Globus pallidus (tissue), 1 donor: ENCODE results near the gene TMEM63C.
A peak's percentile ranks its signal among the peaks of the same experiment; 100 is the strongest.
"Not testable (repeated sequence)": the region's sequence is repeated elsewhere in the genome, so short reads cannot be mapped to it uniquely, and the experiment has no call there.

ENCODE experiments used
- DNase-seq: peaks from one replicate; pipeline ENCODE4 v3.0.0-alpha.2; 2015; ENCODE audit warnings: low spot score

The TMEM63C gene

DNA sequence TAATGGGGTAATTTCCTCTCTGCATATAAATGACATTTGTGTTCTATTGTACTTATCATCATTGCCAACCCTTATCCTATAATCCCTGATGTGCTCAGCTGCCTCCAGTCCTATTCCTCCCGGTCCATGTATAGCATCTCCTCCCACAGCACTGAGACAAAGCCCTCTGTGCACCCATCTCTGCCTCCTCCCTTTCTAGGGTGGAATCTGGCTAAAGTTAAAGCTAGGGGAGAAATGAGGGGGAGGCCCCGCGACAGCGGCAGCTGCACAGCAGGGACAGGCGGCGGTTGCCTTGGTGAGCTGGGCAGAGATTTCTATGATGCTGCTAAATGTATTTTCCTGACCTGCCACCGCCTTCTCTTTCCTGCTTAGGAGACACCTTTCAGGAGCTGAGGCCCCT, 27.2 kb upstream of the TMEM63C start:
- DNase-seq = peak; percentile 20

DNA sequence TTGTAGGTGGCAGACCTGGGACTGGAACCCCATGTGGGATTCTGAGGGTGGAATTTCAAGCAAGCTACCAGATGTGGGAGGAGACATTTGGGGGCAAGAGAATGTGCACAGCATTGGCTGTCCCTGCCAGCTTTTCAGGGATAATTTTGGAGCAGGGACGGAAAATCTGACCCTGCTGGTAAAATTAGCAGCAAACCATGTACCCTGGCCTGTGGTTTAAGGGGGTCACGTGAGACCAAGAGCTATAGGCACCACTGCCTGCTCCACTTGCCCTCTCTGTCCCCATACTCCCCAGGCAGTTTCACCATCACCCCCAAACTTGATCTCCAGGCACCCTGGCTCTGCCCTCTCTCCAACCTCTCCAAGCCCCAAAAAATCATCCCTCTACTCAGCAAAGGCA, 26.5 kb upstream of the TMEM63C start:
- DNase-seq = no peak

DNA sequence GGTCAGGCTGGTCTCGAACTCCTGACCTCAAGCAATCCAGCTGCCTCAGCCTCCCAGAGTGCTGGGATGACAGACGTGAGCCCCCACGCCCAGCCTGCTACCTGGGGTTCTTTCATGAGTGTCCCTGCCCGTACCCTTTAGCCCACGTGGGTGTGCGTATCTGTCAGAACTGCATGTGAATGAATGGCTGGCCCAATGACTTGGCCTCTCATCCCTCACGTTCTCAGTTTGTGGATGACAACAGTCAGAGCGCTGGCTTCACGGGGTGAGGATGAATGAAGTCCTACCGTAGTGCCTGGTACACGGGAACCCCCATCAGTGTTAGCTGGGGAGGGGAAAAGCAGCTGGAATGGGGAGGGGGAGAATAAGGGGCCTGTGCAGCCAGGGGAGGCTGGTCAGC, 23.9 kb upstream of the TMEM63C start:
- no peak for DNase-seq

DNA sequence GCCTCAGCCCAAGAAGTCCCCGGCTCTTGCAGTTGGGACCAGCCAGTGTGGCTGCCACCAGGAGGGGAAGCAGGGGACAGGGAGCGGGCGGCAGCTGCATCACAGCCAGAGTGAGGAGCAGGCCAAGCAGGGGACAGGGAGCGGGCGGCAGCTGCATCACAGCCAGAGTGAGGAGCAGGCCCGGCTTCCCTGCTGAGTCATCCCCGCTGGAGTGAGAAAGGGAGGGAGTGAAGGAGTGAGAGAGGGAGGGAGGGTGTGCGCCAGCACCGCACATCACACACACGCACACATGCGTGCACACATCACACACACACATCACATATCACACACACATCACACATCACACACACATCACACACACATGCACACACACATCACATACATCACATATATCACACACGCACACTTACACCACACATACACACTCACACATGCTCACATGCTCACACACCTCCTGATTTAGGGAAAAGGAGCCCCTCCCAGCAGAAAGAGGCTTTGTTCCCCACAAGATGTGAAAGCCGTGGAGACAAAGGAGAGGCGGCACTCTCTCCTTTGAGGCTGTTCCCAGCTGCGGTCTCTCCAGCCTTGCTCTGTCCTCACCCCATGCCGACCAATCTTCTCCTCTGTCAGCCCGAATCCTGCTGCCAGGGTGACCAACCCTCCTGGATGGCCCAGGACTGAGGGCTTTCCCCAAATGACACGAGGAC, 23.3 kb upstream of the TMEM63C start:
- DNase-seq = peak; percentile 88

DNA sequence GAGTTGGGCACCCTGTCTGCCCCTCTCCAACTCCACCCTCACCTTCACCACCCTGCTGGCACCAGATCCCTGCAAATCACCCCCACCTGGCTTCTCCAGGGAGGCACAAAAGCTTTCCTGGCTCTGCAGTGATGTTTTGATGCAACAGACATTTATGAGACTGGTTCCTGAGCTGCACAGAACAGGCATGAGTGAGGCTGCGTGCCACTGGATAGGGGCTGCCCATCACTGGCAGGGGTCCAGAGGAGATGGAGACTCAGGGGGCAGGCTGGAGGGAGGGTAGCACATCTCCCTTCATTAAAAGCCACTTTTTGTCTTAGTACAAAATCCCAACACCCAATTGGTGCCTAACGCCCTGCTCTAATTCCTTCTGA, 22.7 kb upstream of the TMEM63C start:
- no peak for DNase-seq

DNA sequence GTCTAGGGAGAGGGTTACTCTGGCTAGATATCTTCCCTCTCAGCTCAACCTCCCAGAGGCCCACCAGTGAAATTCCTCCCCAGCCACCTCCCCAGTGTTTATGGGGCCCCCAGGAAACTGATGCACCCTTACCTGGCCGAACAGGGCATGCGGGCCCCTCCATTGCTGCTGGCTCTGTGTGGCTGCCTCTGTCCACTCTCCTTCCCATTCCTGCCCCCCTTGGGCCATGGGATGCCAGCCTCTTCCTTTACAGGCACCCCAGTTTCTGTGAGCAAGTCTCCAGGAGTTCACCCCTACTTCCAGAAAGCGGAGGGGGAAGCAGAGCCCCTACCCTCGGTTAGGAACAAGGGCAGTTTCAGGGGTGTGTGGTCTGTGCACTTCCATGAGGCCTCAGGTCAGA, 20.6 kb upstream of the TMEM63C start:
- DNase-seq = no peak

DNA sequence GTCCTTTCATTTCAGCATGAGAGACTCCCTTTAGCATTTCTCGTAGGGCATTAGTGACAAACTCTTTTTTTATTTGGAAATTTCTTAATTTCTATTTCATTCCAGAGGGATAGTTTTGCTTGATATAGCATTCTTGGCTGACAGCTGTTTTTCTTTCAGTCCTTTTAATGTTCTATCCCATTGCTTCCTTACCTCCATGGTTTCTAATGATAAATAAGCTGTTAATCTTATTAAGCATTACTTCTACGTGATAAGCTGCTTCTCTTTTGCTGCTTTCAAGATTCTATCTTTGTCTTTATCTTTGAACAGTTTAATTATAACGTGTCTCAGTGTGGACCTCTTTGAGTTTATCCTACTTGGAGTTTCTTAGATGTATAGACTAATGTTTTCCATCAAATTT, 11.6 kb upstream of the TMEM63C start:
- DNase-seq = no peak

DNA sequence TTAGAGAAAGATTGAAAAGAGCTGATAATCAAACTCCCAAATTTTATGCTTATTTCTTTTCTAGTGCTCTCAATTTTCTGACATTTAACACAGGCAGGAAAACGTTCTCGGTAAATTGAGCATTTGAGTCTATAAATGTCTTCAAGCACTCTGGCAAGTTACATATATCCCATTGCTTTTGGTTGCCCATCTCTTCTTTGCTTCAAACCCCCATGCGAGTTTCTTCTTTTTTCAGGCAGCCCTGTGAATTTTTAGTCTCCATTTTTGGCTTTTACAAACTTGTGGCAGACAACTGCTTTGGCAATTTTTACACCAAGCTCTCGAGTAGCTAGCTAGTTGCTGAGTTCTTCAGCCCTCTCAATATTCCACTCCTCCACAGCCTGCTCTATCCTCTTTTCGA, 8.7 kb upstream of the TMEM63C start:
- DNase-seq = no peak

DNA sequence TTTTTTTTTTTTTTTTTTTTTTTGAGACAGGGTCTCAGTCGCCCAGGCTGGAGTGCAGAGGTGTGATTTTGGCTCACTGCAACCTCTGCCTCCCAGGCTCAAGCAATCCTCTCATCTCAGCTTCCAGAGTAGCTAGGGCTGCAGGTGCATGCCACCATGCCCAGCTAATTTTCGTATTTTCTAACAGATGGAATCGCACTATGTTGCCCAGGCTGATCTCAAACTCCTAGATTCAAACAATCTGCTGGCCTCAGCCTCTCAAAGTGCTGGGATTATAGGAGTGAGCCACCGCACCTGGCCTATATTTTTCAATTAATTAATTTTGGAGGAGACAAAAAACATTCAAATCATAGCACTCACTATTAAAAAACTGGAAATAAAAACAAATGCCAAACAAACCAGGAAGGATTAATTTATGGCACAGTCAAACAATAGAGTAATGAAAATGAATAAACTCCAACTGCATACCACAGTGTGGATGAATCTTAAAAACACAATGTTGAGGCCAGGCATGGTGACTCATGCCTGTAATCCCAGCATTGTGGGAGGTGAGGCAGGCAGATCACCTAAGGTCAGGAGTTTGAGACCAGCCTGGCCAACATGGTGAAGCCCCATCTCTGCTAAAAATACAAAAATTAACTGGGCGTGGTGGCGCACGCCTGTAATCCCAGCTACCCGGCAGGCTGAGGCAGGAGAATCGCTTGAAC, 7.5 kb upstream of the TMEM63C start:
- not testable (repeated sequence) for DNase-seq

DNA sequence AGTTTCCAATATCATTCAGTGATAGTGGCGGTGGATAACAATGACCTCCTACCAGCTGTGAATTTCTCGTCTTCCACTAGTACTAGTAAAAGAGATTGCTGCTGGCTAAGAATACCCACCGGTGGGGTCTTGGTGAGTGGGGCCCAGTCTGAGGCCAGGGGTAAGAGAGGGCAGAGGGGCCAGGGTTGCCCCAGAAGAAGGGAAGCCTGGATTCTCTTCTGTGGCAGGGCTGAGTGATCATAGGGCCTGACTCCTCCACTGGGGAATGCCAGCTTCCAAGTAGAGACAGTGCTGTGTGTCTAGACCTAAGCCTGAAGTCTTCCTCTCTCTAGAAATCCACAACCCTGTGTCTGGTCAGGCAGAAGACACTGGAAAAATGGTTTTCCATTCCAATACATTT, 5.8 kb upstream of the TMEM63C start:
- DNase-seq = no peak

DNA sequence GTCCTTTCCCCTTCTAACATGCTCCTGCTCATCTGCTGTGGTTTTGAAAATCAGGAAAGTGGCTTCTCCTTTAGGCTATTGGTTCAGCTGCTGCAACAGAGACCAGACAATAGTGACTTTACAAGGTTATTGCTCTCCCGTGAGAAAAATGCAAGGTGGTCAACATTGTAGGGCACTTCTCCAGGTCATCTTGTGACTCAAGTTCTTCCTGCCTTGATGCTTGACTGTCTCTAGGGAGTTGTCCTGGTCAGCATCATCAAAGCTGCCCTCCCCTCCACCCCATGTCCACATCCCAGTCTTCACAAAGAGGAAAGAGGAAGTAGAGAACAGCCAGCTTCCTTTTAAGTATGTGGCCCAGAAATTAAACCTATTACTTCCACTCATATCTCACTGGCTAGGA, 3.9 kb upstream of the TMEM63C start:
- no peak for DNase-seq

DNA sequence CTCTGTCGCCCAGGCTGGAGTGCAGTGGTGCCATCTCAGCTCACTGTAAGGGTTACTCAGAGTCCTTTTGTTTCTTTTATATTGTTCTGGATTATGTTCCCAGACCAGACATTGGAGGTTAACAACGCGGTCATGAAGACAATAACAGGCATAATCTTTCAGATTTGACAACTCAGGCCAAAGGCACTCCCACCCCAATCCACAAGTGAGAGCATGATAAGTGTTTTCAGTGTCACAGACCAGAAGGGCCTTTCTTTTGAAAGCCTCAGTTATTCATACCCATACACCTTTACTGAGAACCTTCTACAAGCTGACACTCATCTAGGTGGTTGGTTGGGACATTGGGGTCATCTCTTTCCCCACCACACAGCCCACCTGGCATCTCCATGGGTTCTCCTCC, 2.9 kb upstream of the TMEM63C start:
- DNase-seq = no peak

DNA sequence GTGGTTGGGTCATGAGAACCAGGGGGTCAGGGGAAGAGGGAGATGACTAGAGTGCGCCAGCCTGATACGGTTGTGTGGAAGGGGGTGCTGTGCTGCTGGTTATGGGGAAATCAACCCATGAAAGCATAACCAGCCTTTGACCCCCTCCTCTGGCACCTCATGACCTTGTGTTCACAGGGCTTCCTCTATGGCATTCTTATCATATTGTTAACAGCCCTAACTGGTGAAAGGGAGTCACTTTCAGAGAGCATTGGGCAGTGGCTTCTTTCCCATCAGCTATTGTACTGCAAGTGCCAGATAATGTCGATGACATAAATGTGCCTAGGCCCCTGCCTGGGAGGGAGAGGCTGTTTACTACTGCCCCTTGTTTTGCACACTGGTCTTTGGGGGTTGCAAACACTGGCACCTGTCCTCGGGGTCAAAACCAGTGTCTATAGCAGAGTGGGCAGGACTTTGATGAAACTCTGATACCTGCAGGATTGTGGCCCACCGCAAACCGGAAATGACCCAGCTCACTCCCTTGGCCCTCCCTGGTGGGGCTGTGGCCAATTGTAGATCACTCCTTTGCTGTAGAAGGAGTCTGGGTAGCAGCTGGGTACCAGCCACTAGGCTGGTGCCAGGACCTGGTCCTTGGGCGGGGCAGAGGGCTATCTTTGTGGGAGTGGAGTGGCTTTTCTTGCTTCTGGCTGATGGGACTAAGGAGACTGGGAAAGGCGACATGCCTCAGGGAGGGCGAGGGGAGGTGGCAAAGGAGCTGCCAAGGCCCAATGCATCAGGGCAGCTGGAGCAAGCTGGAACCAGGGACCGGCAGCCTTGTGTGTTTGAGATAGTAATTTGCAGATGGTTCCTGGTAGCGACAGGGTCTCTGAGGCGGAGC, 634 bp upstream of the TMEM63C start:
- DNase-seq = no peak

DNA sequence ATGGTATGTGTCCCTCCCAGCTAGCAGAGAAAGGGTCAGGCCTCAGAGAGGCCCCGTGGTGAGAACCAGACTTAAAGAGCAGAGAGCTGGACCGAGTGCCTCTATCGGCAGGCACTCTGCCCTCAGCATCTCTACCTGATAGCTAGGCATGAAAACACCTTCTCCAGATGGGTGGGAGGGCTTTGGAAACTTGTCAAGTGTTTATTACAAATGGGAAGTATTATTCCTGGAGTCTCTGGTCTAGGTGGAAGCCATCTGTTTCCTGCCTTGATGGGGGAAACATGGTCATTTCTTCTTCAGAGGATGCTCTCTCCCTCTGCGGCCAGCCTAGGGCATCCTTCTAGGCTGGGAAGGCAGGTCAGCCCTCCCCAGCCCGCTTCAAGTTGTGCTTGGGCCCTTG, 2.3 kb downstream of the TMEM63C start:
- no peak for DNase-seq

DNA sequence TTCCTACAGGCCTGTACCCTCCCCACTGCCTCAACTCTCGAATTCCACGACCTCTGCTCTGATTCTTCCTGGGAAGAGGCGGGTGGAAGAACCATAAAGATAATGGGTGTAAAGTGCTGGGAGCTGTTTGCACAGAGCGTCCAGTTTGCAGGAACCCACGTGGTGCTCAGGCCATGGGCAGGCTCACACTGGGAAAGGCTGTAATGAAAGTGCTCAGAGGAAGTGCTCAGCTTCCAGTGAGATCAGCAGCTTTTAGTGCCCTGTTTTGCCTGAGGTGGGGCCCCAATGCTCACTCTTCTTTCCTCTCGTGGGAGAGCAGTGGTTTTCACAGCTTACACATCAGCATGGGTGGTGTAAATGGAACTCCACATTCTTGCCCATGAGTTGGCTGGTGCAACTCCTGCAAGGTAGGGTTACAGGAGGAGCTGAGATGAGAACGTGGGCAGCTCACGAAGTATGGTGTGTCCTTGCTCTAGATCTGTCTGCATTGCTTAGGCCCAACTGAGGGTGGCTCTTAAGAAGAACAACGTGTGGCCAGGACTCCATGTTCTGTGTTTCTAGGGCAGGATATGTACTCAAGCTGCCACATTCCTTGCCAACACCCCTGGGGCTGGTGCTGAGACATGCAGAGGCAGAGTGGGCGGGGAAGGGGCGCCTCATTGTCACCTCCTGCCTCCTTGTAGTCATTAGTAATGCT, 2.9 kb downstream of the TMEM63C start:
- no peak for DNase-seq

DNA sequence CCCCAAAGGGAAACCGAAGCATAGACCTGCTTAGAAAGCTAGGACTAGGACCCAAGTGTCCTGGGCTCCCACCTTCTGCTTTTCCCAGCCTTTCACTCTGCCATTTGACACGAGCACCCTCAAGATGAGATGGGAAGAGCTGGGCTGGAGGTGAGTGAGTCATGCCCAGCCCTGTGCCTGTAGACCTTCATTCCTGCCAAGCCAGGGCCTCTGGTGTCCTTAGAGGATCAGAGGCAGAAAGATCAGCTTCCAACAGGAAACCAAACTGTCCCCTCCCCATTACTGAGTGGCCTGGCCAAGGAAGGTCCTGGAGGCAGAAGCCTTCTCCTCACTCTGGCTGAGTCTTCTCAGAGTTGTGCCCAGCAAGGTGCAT, 3.5 kb downstream of the TMEM63C start:
- no peak for DNase-seq

DNA sequence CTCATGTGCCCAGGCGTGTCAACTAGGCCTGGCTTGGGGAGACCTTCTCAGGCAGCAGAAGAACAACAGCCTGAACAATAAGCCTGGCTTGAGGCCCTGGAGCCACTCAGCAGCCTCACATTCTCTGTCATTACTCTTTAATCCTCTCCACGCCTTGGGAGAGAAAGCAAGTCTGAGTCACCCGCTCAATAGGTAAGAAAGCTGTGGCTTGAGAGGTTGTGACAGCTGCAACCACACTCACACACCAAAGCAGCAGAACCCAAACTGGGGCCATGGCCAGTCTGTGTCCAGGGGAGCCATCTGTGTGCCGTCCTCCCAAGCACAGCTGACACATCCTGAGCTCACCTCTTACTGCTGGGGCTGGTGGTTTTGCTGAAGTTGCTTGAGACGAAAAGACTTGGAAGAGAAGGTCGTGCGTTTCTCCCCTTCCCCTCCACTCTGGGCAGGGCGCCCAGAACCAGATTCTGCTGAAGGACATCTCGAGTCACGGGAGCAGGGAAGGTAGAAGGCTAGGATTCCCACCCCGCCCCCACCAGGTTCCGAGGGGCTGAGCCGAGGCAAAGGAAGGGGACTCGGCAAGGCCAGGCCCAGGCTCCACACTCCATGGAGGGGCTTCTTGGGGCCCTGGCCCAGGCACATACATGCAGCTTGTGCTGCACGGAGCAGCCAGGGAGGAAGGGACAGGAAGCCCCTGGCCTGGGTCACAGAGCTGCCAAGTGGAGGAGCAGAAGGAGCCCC, 5.5 kb downstream of the TMEM63C start:
- no peak for DNase-seq

DNA sequence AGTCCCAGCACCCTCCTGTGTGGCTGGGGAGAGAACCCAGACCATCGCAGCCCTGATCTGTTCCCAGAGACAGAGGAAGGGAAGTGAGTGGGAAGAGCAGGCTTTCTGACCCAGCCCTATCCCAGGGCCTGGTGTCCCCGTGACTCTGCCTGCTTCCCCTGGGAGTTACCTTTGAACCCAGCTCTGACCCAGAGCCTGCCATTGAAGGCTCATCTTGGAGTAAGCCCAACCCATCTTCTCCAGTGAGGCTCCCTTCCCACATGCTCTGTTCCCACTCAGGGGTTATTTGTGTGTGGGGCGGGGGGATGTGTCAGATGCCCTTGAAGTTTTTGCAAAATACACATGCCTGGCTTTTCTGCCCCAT, 6.0 kb downstream of the TMEM63C start:
- no peak for DNase-seq

DNA sequence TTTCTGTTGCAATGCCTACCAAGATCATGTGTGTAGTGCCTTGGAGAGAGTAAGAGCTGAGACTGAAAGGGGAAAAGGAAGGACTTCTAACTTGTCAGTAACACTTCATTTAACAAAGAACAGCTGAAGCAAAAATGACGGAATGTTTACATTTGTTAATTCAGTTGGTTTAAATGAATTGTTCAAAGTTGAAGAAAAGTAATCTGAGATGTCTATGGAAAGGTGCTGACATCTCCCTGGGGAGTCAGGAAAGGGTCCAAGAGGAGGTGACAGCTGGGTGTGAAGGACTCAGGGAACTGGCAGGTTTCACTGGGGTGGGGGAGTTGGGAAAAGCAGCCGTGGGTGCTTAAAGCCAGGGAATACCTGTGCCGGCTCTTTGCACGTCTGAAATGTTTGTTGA, 7.9 kb downstream of the TMEM63C start:
- DNase-seq = no peak

DNA sequence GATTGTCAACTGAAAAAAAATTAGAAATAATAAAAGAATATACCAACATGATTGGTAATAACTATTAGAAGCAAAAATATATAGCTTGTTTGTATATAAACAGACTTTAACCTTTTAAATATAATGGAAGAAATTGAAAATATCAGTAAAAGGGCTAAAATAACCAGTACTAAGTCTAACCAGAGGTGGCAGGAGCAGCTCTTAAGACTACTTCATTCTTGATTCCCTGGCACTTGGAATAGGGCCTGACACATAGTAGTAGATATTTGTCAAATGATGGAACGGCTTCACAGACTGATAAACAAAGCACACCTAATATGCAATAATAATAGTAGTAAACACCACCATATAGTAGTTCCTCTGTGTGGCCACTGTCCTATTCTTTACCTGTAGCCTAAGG, 9.4 kb downstream of the TMEM63C start:
- DNase-seq = no peak

DNA sequence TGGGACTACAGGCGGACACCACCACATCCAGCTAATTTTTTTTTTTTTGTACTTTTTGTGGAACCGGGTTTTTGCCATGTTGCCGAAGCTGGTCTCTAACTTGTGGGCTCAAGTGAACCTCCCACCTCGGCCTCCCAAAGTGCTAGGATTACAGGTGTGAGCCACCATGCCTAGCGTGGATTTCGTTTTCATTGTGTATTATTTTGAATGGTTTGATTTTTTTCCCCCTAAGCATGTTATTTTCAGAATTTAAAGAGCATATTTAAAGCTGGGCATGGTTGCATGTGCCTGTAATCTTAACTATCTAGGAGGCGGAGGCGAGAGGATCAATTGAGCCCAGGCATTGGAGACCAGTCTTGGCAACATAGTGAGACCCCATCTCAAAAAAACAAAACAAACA, 13.1 kb downstream of the TMEM63C start:
- no peak for DNase-seq

DNA sequence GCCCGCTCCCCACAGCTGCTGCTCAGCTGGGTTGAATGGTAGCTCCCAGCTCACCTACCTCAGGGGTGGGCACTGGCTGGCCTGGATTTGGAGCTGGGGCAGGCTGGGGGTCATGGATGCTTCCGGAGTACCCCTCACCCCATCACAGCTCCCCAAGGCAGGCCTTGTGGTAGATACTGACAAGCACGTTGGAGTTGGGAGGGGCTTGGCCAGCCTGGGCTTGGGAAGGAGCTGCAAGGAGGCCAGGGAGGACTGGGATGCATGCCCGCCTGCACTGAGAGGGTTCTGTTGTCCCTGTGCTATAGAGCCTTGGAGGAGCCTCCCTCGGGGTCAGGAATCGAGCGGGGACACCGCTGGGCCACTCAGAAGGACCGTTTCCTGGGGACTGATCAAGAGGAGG, 14.2 kb downstream of the TMEM63C start:
- peak; percentile 41 for DNase-seq
